PC-9 (cell line): ENCODE measurements around the gene STXBP5. TPM values are rescaled to one million over a fixed set of nuclear protein-coding genes. Genes with fewer than 3 reads are reported as not detected.
A peak's percentile ranks its signal among the peaks of the same experiment; 100 is the strongest.

Experiments
- BruUV-seq: library from RNA; stranded (reverse); fragments of 400-500 nt; replicated peaks from 2 replicates; lab custom pipeline; 2021; lab: Mats Ljungman, UMichigan
- CTCF ChIA-PET: fragments of 300-600 bp; sonication (Branson Sonifier 250); formaldehyde crosslinking; loops from one replicate; lab custom pipeline; 2022; ENCODE audit warnings: antibody characterized with exemption; lab: Charles Lee
- POLR2A ChIA-PET: fragments of 300-600 bp; sonication (Branson Sonifier 250); formaldehyde crosslinking; loops from one replicate; lab custom pipeline; 2022; ENCODE audit warnings: antibody characterized with exemption; ENCODE audit not compliant: unreplicated experiment; lab: Charles Lee
- DNase-seq, 2 experiments: peaks; one replicate each; pipeline versions ENCODE4 v3.0.0 to v3.0.0-alpha.2; 2015 to 2022; ENCODE audit warnings: mixed read lengths in 1 of 2
- H2AFZ ChIP-seq: fragments of 200-600 bp; sonication (generic); 2 replicates; pipeline ENCODE4 v1.8.1; 2017; ENCODE audit warnings: antibody characterized with exemption
- H3F3A ChIP-seq: fragments of 200-600 bp; sonication (generic); 2 replicates; pipeline ENCODE4 v1.8.1; 2017; ENCODE audit warnings: antibody characterized with exemption, mild to moderate bottlenecking, low read depth; ENCODE audit not compliant: insufficient read depth
- H3K27ac ChIP-seq: fragments of 200-600 bp; sonication (generic); 2 replicates; pipeline ENCODE4 v1.6.1; 2016; ENCODE audit warnings: mixed run types
- H3K27me3 ChIP-seq: fragments of 200-600 bp; sonication (generic); 2 replicates; pipeline ENCODE4 v1.6.1; 2016; ENCODE audit warnings: low read depth, mixed run types; ENCODE audit not compliant: insufficient read depth
- H3K36me3 ChIP-seq: fragments of 200-600 bp; sonication (generic); 2 replicates; pipeline ENCODE4 v1.6.1; 2016; ENCODE audit warnings: low read depth, mixed run types
- H3K4me1 ChIP-seq: fragments of 200-600 bp; sonication (generic); replicated peaks from 2 replicates; pipeline ENCODE4 v1.6.1; 2016; ENCODE audit warnings: mixed run types; ENCODE audit not compliant: insufficient read depth
- H3K4me2 ChIP-seq: fragments of 200-600 bp; sonication (generic); 2 replicates; pipeline ENCODE4 v1.6.1; 2017; ENCODE audit warnings: mixed run types
- H3K4me3 ChIP-seq: fragments of 200-600 bp; sonication (generic); 2 replicates; pipeline ENCODE4 v1.6.1; 2016; ENCODE audit warnings: mixed run types
- H3K79me2 ChIP-seq: fragments of 200-600 bp; sonication (generic); 2 replicates; pipeline ENCODE4 v1.6.1; 2017; ENCODE audit warnings: low read depth, mixed run types
- H3K9me2 ChIP-seq: fragments of 200-600 bp; sonication (generic); 2 replicates; pipeline ENCODE4 v1.8.1; 2017; ENCODE audit warnings: mild to moderate bottlenecking; ENCODE audit not compliant: insufficient read depth
- H3K9me3 ChIP-seq: fragments of 200-600 bp; sonication (generic); 2 replicates; pipeline ENCODE4 v1.8.1; 2016; ENCODE audit warnings: low read depth; ENCODE audit not compliant: insufficient read depth
- H4K20me1 ChIP-seq: fragments of 200-600 bp; sonication (generic); 2 replicates; pipeline ENCODE4 v1.8.1; 2017; ENCODE audit not compliant: insufficient read depth
- EZH2 ChIP-seq: fragments of 200-600 bp; sonication (generic); IDR thresholded peaks from 2 replicates; pipeline ENCODE4 v1.8.0; 2017; ENCODE audit warnings: antibody characterized with exemption, low read depth
- intact Hi-C: fragments of 100-400 bp; cut with micrococcal nuclease; formaldehyde crosslinking; loops from one replicate; pipeline ENCODE4 v1.10.0; 2022; ENCODE audit not compliant: unreplicated experiment
- total RNA-seq: library from RNA; stranded (reverse); gene quantifications from 2 replicates; pipeline ENCODE4 v1.2.3, GENCODE V29; 2021
- TF ChIP-seq, protein P1 (sequence below): fragments of 200-600 bp; sonication (generic); conservative IDR thresholded peaks from 2 replicates; pipeline ENCODE4 v1.6.1; 2017; ENCODE audit warnings: mixed run types, antibody characterized with exemption, mild to moderate bottlenecking, moderate library complexity

Gene STXBP5
- total RNA-seq, 1 experiment from 2014 or later, result 4.6 TPM

DNA sequence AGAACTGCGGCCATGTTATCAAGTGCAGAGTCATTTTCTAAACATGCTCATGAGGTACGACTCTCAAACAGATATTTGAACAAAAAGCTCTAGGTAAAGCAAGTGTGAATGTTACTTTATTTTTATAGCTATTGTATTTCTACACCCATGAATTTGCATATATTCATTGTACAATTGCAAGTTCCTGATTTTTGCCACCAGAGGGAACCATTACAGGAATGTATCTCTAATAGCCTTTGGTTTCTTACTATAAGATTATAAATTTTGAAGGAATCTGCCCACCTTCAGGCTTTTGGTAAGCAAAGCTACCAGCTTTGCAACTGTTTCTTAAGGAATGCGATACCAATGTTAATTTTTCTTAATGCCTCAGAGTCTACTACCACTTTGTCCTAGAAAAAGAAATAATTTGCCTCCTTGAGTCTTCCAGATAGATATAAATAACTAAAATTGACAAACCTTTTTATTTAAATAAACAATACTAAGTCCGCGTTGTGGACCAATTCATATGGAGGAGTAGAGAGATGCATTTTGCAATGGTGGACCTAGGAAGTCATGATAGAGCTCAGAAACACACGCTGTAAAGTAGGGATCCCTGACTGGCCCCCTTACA is 178.8 kb downstream of the STXBP5 start:
- DNase-seq, result peak in 1 of 2 experiments; percentile 35
- no peaks in the 10 kb centered on the region for H3K4me1 ChIP-seq
- no peaks in the 10 kb centered on the region for H3K79me2 ChIP-seq
- H3K9me2 ChIP-seq, result no peaks in the 10 kb centered on the region
- no peak for TF ChIP-seq EZH2
- TF ChIP-seq, protein P1, sequence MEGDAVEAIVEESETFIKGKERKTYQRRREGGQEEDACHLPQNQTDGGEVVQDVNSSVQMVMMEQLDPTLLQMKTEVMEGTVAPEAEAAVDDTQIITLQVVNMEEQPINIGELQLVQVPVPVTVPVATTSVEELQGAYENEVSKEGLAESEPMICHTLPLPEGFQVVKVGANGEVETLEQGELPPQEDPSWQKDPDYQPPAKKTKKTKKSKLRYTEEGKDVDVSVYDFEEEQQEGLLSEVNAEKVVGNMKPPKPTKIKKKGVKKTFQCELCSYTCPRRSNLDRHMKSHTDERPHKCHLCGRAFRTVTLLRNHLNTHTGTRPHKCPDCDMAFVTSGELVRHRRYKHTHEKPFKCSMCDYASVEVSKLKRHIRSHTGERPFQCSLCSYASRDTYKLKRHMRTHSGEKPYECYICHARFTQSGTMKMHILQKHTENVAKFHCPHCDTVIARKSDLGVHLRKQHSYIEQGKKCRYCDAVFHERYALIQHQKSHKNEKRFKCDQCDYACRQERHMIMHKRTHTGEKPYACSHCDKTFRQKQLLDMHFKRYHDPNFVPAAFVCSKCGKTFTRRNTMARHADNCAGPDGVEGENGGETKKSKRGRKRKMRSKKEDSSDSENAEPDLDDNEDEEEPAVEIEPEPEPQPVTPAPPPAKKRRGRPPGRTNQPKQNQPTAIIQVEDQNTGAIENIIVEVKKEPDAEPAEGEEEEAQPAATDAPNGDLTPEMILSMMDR, result peak; percentile 68
- POLR2A ChIA-PET, result interaction anchor here (0.6 kb wide), 1 partner anchor 73 kb away, joined by 5 read pairs; no protein-coding TSS in a partner anchor
- H3K4me3 ChIP-seq, result no peak overlapping the region
- CTCF ChIA-PET, result no interaction called here
- no peak overlapping the region for H2AFZ ChIP-seq
- no TSS peak for BruUV-seq
- no peaks in the 10 kb centered on the region for H3K36me3 ChIP-seq
- peaks cover 4% of the 10 kb centered on the region; the same call in 1 of the 2 replicates for H3K9me3 ChIP-seq
- H3K4me2 ChIP-seq, result no peak overlapping the region
- no peaks in the 10 kb centered on the region for H4K20me1 ChIP-seq
- H3K27ac ChIP-seq, result no peak overlapping the region
- H3K27me3 ChIP-seq, result no peaks in the 10 kb centered on the region
- H3F3A ChIP-seq, result no peaks in the 10 kb centered on the region
- intact Hi-C loops, result loop anchor here (5.0 kb wide), 1 partner anchor 481 kb away; no protein-coding TSS in a partner anchor

DNA sequence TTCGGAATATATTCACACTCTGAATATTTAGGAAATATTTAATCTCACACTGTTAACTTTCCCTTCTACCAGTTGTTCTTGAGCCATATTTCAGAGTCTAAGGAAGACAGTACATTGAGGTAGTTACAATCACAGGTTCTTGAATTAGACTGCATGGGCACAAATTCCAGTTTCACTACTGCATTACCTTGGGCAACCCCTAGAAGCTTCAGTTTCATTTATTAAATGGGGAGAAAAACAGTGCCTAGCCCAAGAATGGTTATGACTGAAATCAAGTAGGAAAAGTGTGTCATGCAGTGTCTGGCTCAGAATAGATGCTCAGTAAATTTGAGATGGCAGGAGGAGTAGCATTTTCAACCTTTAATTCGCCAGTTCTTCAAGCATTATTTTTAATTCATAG is 179.8 kb downstream of the STXBP5 start:
- Histone ChIP-seq H3K4me3 (no peak overlapping the region), H3F3A (no peaks in the 10 kb centered on the region), H3K27me3 (no peaks in the 10 kb centered on the region), H3K4me2 (no peak overlapping the region), H3K9me2 (no peaks in the 10 kb centered on the region), H2AFZ (no peak overlapping the region), H4K20me1 (no peaks in the 10 kb centered on the region), H3K36me3 (no peaks in the 10 kb centered on the region), H3K9me3 (peaks cover 1% of the 10 kb centered on the region; the same call in 1 of the 2 replicates), H3K79me2 (no peaks in the 10 kb centered on the region), H3K27ac (no peak overlapping the region), H3K4me1 (no peaks in the 10 kb centered on the region)
- no peak for TF ChIP-seq EZH2
- TF ChIP-seq, protein P1, result no peak
- intact Hi-C loops, result loop anchor here (5.0 kb wide), 1 partner anchor 482 kb away; no protein-coding TSS in a partner anchor
- POLR2A ChIA-PET, result no interaction called here
- DNase-seq, result no peak
- CTCF ChIA-PET, result no interaction called here
- no TSS peak for BruUV-seq

DNA sequence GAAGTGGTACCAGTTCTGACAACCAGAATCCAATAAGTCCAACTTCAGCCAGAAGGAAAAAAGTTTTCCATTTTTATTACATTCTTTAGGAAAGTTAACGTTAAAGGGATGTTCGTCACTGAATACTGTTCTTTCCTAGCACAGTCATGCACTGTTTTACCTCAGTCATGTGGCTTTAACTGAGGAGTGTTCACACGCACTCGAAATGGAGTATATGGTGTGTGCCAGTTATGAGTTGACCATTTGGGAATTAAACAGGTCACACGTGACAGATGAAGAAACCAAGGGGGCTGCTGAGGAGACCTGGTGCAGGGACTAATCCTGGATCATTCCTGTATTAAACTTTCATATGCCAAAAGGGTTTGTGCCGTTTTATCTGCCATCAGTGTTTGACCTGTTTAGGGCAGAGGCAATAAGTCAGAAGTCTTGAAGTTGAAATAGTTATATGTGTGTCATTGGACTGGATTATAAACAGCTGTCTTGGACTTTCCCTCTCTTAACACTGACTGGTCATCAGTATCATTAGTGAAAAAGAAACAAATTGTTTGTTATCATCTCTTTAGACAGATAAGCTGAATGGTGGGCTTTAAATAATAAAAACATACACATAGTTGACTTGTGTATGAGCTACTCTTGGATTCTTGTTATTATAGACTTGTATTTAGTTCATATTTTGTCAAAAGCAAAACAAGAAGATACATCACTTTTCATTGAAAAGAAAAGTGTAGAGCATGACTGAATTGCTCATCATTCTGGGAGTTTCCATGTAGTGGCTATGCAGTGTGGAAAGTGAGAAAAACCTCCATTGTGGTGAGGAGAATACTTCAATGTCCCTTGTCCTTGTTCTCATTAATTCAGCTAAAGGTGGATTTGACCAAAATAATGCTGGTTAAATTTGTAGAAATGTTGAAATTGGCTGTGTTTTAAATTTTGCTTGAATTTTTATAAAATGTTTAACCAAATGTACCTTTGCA is 180.8 kb downstream of the STXBP5 start:
- no peaks in the 10 kb centered on the region for H3K27me3 ChIP-seq
- no peaks in the 10 kb centered on the region for H4K20me1 ChIP-seq
- no peak overlapping the region for H3K4me3 ChIP-seq
- TF ChIP-seq EZH2, result no peak
- TF ChIP-seq, protein P1, result no peak
- no peaks in the 10 kb centered on the region; the same call in 1 of the 2 replicates for H3K9me3 ChIP-seq
- no peaks in the 10 kb centered on the region for H3K79me2 ChIP-seq
- no peaks in the 10 kb centered on the region for H3K36me3 ChIP-seq
- H3F3A ChIP-seq, result no peaks in the 10 kb centered on the region
- intact Hi-C loops, result loop anchor here (5.0 kb wide), 1 partner anchor 483 kb away; no protein-coding TSS in a partner anchor
- no peak for DNase-seq
- ChIA-PET POLR2A (no interaction called here), CTCF (no interaction called here)
- no peaks in the 10 kb centered on the region for H3K9me2 ChIP-seq
- no TSS peak for BruUV-seq
- H3K4me1 ChIP-seq, result no peaks in the 10 kb centered on the region
- H3K4me2 ChIP-seq, result no peak overlapping the region
- no peak overlapping the region for H3K27ac ChIP-seq
- H2AFZ ChIP-seq, result no peak overlapping the region
